ENCODE results near the gene REXO4.
A peak's percentile ranks its signal among the peaks of the same experiment; 100 is the strongest.

Gene REXO4, protein sequence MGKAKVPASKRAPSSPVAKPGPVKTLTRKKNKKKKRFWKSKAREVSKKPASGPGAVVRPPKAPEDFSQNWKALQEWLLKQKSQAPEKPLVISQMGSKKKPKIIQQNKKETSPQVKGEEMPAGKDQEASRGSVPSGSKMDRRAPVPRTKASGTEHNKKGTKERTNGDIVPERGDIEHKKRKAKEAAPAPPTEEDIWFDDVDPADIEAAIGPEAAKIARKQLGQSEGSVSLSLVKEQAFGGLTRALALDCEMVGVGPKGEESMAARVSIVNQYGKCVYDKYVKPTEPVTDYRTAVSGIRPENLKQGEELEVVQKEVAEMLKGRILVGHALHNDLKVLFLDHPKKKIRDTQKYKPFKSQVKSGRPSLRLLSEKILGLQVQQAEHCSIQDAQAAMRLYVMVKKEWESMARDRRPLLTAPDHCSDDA

DNA sequence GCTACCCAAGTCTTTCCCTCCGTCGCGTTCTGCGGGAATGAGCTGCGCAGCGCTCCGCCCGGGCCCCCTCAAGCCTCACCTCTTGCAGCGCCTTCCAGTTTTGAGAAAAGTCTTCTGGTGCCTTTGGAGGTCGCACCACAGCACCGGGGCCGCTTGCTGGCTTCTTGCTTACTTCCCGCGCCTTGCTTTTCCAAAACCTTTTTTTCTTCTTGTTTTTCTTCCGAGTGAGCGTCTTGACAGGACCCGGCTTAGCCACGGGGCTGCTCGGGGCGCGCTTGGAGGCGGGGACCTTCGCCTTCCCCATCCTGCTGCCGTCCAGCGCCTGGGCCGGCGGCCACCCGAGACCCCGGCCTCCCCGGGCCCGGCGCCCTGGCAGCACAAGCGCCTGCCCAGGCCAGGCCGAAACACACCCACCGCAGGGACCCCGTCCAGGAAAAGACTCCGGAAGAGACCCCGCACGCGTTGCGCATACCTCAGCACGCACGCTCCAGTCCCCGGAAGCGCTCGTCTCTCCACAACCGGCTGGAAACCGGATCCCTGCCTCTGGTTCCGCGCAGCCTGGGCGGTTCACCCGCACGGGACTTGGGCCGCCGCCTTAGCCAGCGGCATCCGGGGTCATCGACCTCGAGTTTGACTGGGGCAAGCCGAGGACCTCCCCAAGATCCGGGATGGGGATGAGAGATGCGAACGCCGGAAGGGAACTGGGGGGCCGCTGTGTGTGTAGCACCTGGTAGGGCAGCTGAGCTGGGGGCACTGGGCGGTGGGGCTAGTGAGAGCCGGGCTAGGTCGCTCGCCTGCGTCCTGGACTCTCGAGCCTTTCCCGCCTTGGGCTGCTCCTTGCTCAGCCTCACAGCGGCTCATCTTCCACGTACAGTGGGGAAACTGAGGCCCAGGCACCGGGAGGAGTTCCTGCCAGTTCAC lies at the start of gene REXO4:
Gene REXO4 (minus strand): TSS at position 470 of the 921 bp plus-strand sequence. CDS start 166 bp downstream, at position 304.
- TF ChIP-seq, protein P1, sequence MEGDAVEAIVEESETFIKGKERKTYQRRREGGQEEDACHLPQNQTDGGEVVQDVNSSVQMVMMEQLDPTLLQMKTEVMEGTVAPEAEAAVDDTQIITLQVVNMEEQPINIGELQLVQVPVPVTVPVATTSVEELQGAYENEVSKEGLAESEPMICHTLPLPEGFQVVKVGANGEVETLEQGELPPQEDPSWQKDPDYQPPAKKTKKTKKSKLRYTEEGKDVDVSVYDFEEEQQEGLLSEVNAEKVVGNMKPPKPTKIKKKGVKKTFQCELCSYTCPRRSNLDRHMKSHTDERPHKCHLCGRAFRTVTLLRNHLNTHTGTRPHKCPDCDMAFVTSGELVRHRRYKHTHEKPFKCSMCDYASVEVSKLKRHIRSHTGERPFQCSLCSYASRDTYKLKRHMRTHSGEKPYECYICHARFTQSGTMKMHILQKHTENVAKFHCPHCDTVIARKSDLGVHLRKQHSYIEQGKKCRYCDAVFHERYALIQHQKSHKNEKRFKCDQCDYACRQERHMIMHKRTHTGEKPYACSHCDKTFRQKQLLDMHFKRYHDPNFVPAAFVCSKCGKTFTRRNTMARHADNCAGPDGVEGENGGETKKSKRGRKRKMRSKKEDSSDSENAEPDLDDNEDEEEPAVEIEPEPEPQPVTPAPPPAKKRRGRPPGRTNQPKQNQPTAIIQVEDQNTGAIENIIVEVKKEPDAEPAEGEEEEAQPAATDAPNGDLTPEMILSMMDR (IDR thresholded peaks at IDR 0.05; ENCODE audit: borderline replicate concordance, insufficient read depth, low read depth, low read length): no peak
- peak within 1 kb of the TSS; percentile 74 for H3K4me3 ChIP-seq (ENCODE audit: low read depth, low read length)

DNA sequence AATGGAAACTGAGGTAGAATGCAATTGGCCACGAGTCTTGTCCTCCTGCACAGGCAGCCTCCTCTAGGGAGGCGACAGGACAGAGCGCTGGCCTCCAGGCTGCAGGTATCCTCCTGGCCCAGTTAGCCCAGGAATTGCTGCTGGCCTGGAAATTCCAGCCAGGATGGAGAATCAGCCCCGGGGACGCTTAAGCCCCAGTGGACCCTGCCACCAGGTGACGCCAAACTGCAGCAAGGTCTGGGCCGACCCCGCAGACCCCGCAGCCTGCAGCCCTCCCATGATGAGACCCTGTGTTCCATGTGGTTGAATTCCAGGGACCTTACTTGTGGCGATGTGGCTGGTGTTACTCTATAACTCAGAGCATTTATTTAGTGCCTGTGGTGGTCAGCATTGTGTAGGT lies 49.3 kb upstream of the REXO4 start:
- TF ChIP-seq, protein P1 (IDR thresholded peaks at IDR 0.05; ENCODE audit: borderline replicate concordance, insufficient read depth, low read depth, low read length): 0 out of 2 replicates have a peak, but pooled peaks have one; percentile 7
- no peak overlapping the region for H3K4me3 ChIP-seq (ENCODE audit: low read depth, low read length)

- TF ChIP-seq, protein P1 (IDR thresholded peaks at IDR 0.05; ENCODE audit: borderline replicate concordance, insufficient read depth, low read depth, low read length): no peak
- no peak overlapping the region for H3K4me3 ChIP-seq (ENCODE audit: low read depth, low read length)
Measured at GRCh38 chr9:133465984-133466383, 48.2 kb upstream of the REXO4 start.

- H3K4me3 ChIP-seq (ENCODE audit: low read depth, low read length): no peak overlapping the region
- TF ChIP-seq, protein P1 (IDR thresholded peaks at IDR 0.05; ENCODE audit: borderline replicate concordance, insufficient read depth, low read depth, low read length): no peak
Measured at GRCh38 chr9:133464638-133465037, 46.8 kb upstream of the REXO4 start.

GRCh38 chr9:133463864-133464615 lies 46.2 kb upstream of the REXO4 start:
- H3K4me3 ChIP-seq (ENCODE audit: low read depth, low read length): no peak overlapping the region
- TF ChIP-seq, protein P1 (IDR thresholded peaks at IDR 0.05; ENCODE audit: borderline replicate concordance, insufficient read depth, low read depth, low read length): no peak

DNA sequence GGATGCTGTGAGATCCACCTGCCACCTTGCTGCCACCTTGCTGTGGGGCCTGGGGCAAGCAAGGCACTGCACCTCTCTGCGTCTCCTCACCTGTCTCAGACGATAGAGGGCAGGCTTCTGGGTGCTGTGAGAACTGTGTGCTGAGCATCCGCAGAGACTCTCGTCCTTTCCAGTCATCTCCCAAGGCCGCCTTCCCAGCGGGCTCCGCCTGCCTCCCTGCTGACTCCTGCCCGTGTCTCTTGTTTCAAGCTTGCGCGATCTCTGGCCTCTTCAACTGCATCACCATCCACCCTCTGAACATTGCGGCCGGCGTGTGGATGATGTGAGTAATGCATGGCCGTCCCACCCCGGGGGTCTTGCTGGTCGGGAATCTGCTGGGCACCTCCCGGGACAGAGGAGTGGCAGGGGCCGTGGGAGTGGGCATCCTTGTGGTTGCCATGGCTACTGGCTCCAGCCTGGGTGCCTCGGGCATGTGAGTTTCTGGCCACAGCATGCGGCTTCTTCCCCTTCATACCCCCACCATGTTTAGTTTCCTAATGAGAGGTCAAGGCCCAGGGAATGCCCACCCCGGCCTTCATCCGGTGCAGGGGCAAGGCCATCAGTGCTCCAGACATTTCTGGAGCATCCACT lies 45.5 kb upstream of the REXO4 start:
- TF ChIP-seq, protein P1 (IDR thresholded peaks at IDR 0.05; ENCODE audit: borderline replicate concordance, insufficient read depth, low read depth, low read length): peak; percentile 28; the same call in 1 of the 2 replicates
- H3K4me3 ChIP-seq (ENCODE audit: low read depth, low read length): no peak overlapping the region

Measured in GM12875 (cell line).